Measurements from ENCODE around the gene DOK6.
"Not testable (repeated sequence)": the region's sequence is repeated elsewhere in the genome, so short reads cannot be mapped to it uniquely, and the experiment has no call there.

DOK6 gene

GRCh38 chr18:69662090-69662489 is 261.4 kb downstream of the DOK6 start:
- in situ Hi-C loops (cut with MboI; ENCODE audit: low sequenced_read_pairs); H3K9me3 ChIP-seq; H3K36me3 ChIP-seq (replicated peaks); H3K27me3 ChIP-seq (ENCODE audit: low read depth); H3K4me3 ChIP-seq; DNase-seq (ENCODE audit: low spot score in 2 of 2): not testable (repeated sequence)
- peaks cover 42% of the 10 kb centered on the region for H3K4me1 ChIP-seq

- Histone ChIP-seq H3K27me3 (ENCODE audit: low read depth) (no peaks in the 10 kb centered on the region), H3K36me3 (replicated peaks) (no peaks in the 10 kb centered on the region), H3K9me3 (no peaks in the 10 kb centered on the region), H3K4me3 (no peak overlapping the region), H3K4me1 (peaks cover 31% of the 10 kb centered on the region)
- in situ Hi-C loops (cut with MboI; ENCODE audit: low sequenced_read_pairs) = no loop called here
- DNase-seq (ENCODE audit: low spot score in 2 of 2) = no peak
Measured at GRCh38 chr18:69664399-69664798, 263.7 kb downstream of the DOK6 start.

GRCh38 chr18:69674292-69674877 is 273.7 kb downstream of the DOK6 start:
- Histone ChIP-seq H3K9me3 (no peaks in the 10 kb centered on the region), H3K27me3 (ENCODE audit: low read depth) (no peaks in the 10 kb centered on the region), H3K4me3 (no peak overlapping the region), H3K36me3 (replicated peaks) (no peaks in the 10 kb centered on the region), H3K4me1 (peaks cover 28% of the 10 kb centered on the region)
- peak; percentile 32 to 35 for DNase-seq (ENCODE audit: low spot score in 2 of 2)
- in situ Hi-C loops (cut with MboI; ENCODE audit: low sequenced_read_pairs) = no loop called here

- in situ Hi-C loops (cut with MboI; ENCODE audit: low sequenced_read_pairs) = no loop called here
- Histone ChIP-seq H3K4me1 (peaks cover 28% of the 10 kb centered on the region), H3K27me3 (ENCODE audit: low read depth) (no peaks in the 10 kb centered on the region), H3K9me3 (no peaks in the 10 kb centered on the region), H3K36me3 (replicated peaks) (no peaks in the 10 kb centered on the region), H3K4me3 (no peak overlapping the region)
- peak; percentile 49 to 98 for DNase-seq (ENCODE audit: low spot score in 2 of 2)
Measured at GRCh38 chr18:69674966-69675365, 274.3 kb downstream of the DOK6 start.

GRCh38 chr18:69677595-69677994 is 276.9 kb downstream of the DOK6 start:
- Histone ChIP-seq H3K36me3 (replicated peaks) (no peaks in the 10 kb centered on the region), H3K4me3 (no peak overlapping the region), H3K4me1 (peaks cover 28% of the 10 kb centered on the region), H3K9me3 (no peaks in the 10 kb centered on the region), H3K27me3 (ENCODE audit: low read depth) (no peaks in the 10 kb centered on the region)
- in situ Hi-C loops (cut with MboI; ENCODE audit: low sequenced_read_pairs) = no loop called here
- no peak for DNase-seq (ENCODE audit: low spot score in 2 of 2)

GRCh38 chr18:69680123-69680522 is 279.4 kb downstream of the DOK6 start:
- Histone ChIP-seq H3K36me3 (replicated peaks) (no peaks in the 10 kb centered on the region), H3K4me1 (peaks cover 15% of the 10 kb centered on the region), H3K4me3 (no peak overlapping the region), H3K9me3 (no peaks in the 10 kb centered on the region), H3K27me3 (ENCODE audit: low read depth) (no peaks in the 10 kb centered on the region)
- no peak for DNase-seq (ENCODE audit: low spot score in 2 of 2)
- in situ Hi-C loops (cut with MboI; ENCODE audit: low sequenced_read_pairs) = no loop called here

GRCh38 chr18:69683176-69683575 is 282.5 kb downstream of the DOK6 start:
- DNase-seq (ENCODE audit: low spot score in 2 of 2) = no peak
- in situ Hi-C loops (cut with MboI; ENCODE audit: low sequenced_read_pairs) = no loop called here
- Histone ChIP-seq H3K27me3 (ENCODE audit: low read depth) (no peaks in the 10 kb centered on the region), H3K4me1 (peaks cover 3% of the 10 kb centered on the region; the same call in 1 of the 2 replicates), H3K4me3 (no peak overlapping the region), H3K36me3 (replicated peaks) (no peaks in the 10 kb centered on the region), H3K9me3 (no peaks in the 10 kb centered on the region)

- Histone ChIP-seq H3K27me3 (ENCODE audit: low read depth) (no peaks in the 10 kb centered on the region), H3K9me3 (no peaks in the 10 kb centered on the region), H3K36me3 (replicated peaks) (no peaks in the 10 kb centered on the region), H3K4me1 (peaks cover 3% of the 10 kb centered on the region; the same call in 1 of the 2 replicates), H3K4me3 (no peak overlapping the region)
- in situ Hi-C loops (cut with MboI; ENCODE audit: low sequenced_read_pairs) = no loop called here
- DNase-seq (ENCODE audit: low spot score in 2 of 2) = no peak
Measured at GRCh38 chr18:69684789-69685188, 284.1 kb downstream of the DOK6 start.

GRCh38 chr18:69686861-69687260 is 286.2 kb downstream of the DOK6 start:
- Histone ChIP-seq H3K9me3 (no peaks in the 10 kb centered on the region), H3K4me1 (peaks cover 3% of the 10 kb centered on the region; the same call in 1 of the 2 replicates), H3K36me3 (replicated peaks) (no peaks in the 10 kb centered on the region), H3K4me3 (no peak overlapping the region), H3K27me3 (ENCODE audit: low read depth) (no peaks in the 10 kb centered on the region)
- in situ Hi-C loops (cut with MboI; ENCODE audit: low sequenced_read_pairs) = no loop called here
- no peak for DNase-seq (ENCODE audit: low spot score in 2 of 2)

GRCh38 chr18:69689121-69689759 is 288.6 kb downstream of the DOK6 start:
- no peak overlapping the region for H3K4me3 ChIP-seq
- no peak for DNase-seq (ENCODE audit: low spot score in 2 of 2)
- H3K27me3 ChIP-seq (ENCODE audit: low read depth) = no peaks in the 10 kb centered on the region
- no peaks in the 10 kb centered on the region for H3K36me3 ChIP-seq (replicated peaks)
- no peaks in the 10 kb centered on the region for H3K4me1 ChIP-seq
- in situ Hi-C loops (cut with MboI; ENCODE audit: low sequenced_read_pairs) = no loop called here
- no peaks in the 10 kb centered on the region for H3K9me3 ChIP-seq

- Histone ChIP-seq H3K4me3 (no peak overlapping the region), H3K36me3 (replicated peaks) (no peaks in the 10 kb centered on the region), H3K9me3 (no peaks in the 10 kb centered on the region), H3K27me3 (ENCODE audit: low read depth) (no peaks in the 10 kb centered on the region), H3K4me1 (no peaks in the 10 kb centered on the region)
- DNase-seq (ENCODE audit: low spot score in 2 of 2) = no peak
- in situ Hi-C loops (cut with MboI; ENCODE audit: low sequenced_read_pairs) = no loop called here
Measured at GRCh38 chr18:69691008-69691760, 290.5 kb downstream of the DOK6 start.

GRCh38 chr18:69697069-69697468 is 296.4 kb downstream of the DOK6 start:
- DNase-seq (ENCODE audit: low spot score in 2 of 2) = no peak
- in situ Hi-C loops (cut with MboI; ENCODE audit: low sequenced_read_pairs) = no loop called here

GRCh38 chr18:69697689-69698088 is 297.0 kb downstream of the DOK6 start:
- no peaks in the 10 kb centered on the region for H3K36me3 ChIP-seq (replicated peaks)
- no peaks in the 10 kb centered on the region for H3K27me3 ChIP-seq (ENCODE audit: low read depth)
- H3K4me3 ChIP-seq = no peak overlapping the region
- no peak for DNase-seq (ENCODE audit: low spot score in 2 of 2)
- in situ Hi-C loops (cut with MboI; ENCODE audit: low sequenced_read_pairs) = no loop called here
- H3K9me3 ChIP-seq = no peaks in the 10 kb centered on the region
- no peaks in the 10 kb centered on the region for H3K4me1 ChIP-seq

More at GRCh38 chr18:69697069-69697468, 296.4 kb downstream of the DOK6 start:
- no peak overlapping the region for H3K4me3 ChIP-seq
- H3K9me3 ChIP-seq = no peaks in the 10 kb centered on the region
- no peaks in the 10 kb centered on the region for H3K27me3 ChIP-seq (ENCODE audit: low read depth)
- H3K36me3 ChIP-seq (replicated peaks) = no peaks in the 10 kb centered on the region
- H3K4me1 ChIP-seq = no peaks in the 10 kb centered on the region

- DNase-seq (ENCODE audit: low spot score in 2 of 2) = no peak
- in situ Hi-C loops (cut with MboI; ENCODE audit: low sequenced_read_pairs) = no loop called here
- no peaks in the 10 kb centered on the region for H3K27me3 ChIP-seq (ENCODE audit: low read depth)
- H3K4me3 ChIP-seq = no peak overlapping the region
- H3K9me3 ChIP-seq = no peaks in the 10 kb centered on the region
- no peaks in the 10 kb centered on the region for H3K36me3 ChIP-seq (replicated peaks)
- peaks cover 8% of the 10 kb centered on the region for H3K4me1 ChIP-seq
Measured at GRCh38 chr18:69701305-69701704, 300.6 kb downstream of the DOK6 start.
